ENCODE results near the gene TMA16.

TMA16 gene

GRCh38 chr4:163565226-163566135 lies 71.0 kb downstream of the TMA16 start:
- no peak for DNase-seq

DNA sequence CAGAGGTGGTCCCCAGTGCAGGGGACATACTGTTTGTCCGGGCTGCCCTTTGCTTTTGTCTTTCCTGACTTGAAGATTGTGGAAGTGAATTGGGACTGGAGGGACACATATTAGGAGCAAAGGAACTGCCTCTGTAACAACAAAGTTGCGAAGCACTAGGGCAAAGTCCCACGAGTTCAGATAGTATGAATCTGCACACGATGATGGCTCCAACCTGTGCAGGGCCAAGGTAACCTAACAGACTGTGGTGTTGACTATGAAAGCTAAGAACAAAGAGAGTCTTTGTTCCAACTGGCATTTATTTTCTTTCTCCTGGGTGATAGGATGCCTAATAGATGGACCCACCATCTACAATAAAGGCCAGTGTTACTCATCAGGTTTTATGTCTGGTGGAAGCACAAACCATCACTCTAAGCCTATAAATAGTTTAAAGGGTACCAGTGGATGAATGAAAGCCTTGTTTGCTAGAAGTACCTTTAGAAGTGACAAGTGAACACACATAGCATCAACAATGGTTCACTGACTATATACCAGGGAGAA lies 71.8 kb downstream of the TMA16 start:
- DNase-seq = no peak

- no peak for DNase-seq
Measured at GRCh38 chr4:163568843-163569242, 74.4 kb downstream of the TMA16 start.
